Measurements from ENCODE around the gene IKBKE.

The IKBKE gene

GRCh38 chr1:206469411-206469932 lies 804 bp upstream of the IKBKE start:
- no peak for DNase-seq (ENCODE audit: low read depth)
- H3K4me3 ChIP-seq (ENCODE audit: low read depth, low read length) = no peak overlapping the region
- in situ Hi-C loops (cut with HindIII; ENCODE audit: low sequenced_read_pairs) = no loop called here
- no peak for TF ChIP-seq CTCF (IDR thresholded peaks at IDR 0.05; ENCODE audit: low read depth, low read length, missing control alignments)

GRCh38 chr1:206470692-206471414 lies 577 bp downstream of the IKBKE start:
- peak; percentile 34 for DNase-seq (ENCODE audit: low read depth)
- peak overlapping the region; percentile 68 for H3K4me3 ChIP-seq (ENCODE audit: low read depth, low read length)
- in situ Hi-C loops (cut with HindIII; ENCODE audit: low sequenced_read_pairs) = no loop called here
- no peak for TF ChIP-seq CTCF (IDR thresholded peaks at IDR 0.05; ENCODE audit: low read depth, low read length, missing control alignments)

- no peak for DNase-seq (ENCODE audit: low read depth)
- in situ Hi-C loops (cut with HindIII; ENCODE audit: low sequenced_read_pairs) = no loop called here
- H3K4me3 ChIP-seq (ENCODE audit: low read depth, low read length) = peak overlapping the region; percentile 68
- no peak for TF ChIP-seq CTCF (IDR thresholded peaks at IDR 0.05; ENCODE audit: low read depth, low read length, missing control alignments)
Measured at GRCh38 chr1:206471415-206471801, 1.1 kb downstream of the IKBKE start.

GRCh38 chr1:206472024-206472423 lies 1.7 kb downstream of the IKBKE start:
- H3K4me3 ChIP-seq (ENCODE audit: low read depth, low read length) = no peak overlapping the region
- DNase-seq (ENCODE audit: low read depth) = no peak
- in situ Hi-C loops (cut with HindIII; ENCODE audit: low sequenced_read_pairs) = no loop called here
- TF ChIP-seq CTCF (IDR thresholded peaks at IDR 0.05; ENCODE audit: low read depth, low read length, missing control alignments) = no peak

GRCh38 chr1:206472454-206472853 lies 2.2 kb downstream of the IKBKE start:
- no peak for TF ChIP-seq CTCF (IDR thresholded peaks at IDR 0.05; ENCODE audit: low read depth, low read length, missing control alignments)
- H3K4me3 ChIP-seq (ENCODE audit: low read depth, low read length) = no peak overlapping the region
- DNase-seq (ENCODE audit: low read depth) = peak; percentile 35
- in situ Hi-C loops (cut with HindIII; ENCODE audit: low sequenced_read_pairs) = no loop called here

GRCh38 chr1:206472886-206473285 lies 2.6 kb downstream of the IKBKE start:
- in situ Hi-C loops (cut with HindIII; ENCODE audit: low sequenced_read_pairs) = no loop called here
- no peak for DNase-seq (ENCODE audit: low read depth)
- no peak for TF ChIP-seq CTCF (IDR thresholded peaks at IDR 0.05; ENCODE audit: low read depth, low read length, missing control alignments)
- no peak overlapping the region for H3K4me3 ChIP-seq (ENCODE audit: low read depth, low read length)
